SK-N-SH (cell line): ENCODE measurements around the gene C9orf78. TPM values are rescaled to one million over a fixed set of nuclear protein-coding genes. Genes with fewer than 3 reads are reported as not detected.

Experiments used
- CTCF ChIA-PET: fragments of 300-600, 350-600 bp; formaldehyde crosslinking; extraction: SDS; loops from one replicate; lab custom pipeline; 2021; lab: Yijun Ruan, JAX
- POLR2A ChIA-PET: fragments of 350-600 bp; sonication (Branson Sonifier 250); formaldehyde crosslinking; extraction: SDS; loops from one replicate; lab custom pipeline; 2020; ENCODE audit warnings: antibody characterized with exemption, inconsistent platforms; lab: Yijun Ruan, JAX
- DNase-seq: peaks from one replicate; pipeline ENCODE4 v3.0.0; 2012
- H2AFZ ChIP-seq: fragments of 200-600 bp; sonication (generic); 2 replicates; pipeline ENCODE4 v1.8.1; 2016; ENCODE audit warnings: antibody characterized with exemption, mild to moderate bottlenecking, low read depth
- H3F3A ChIP-seq: fragments of 200-600 bp; sonication (generic); replicated peaks from 2 replicates; pipeline ENCODE3; 2016; ENCODE audit warnings: antibody characterized with exemption, mild to moderate bottlenecking; ENCODE audit not compliant: insufficient read depth
- H3K27ac ChIP-seq, 2 experiments: fragments of 200-500 bp in 1 of 2; fragments of 200-600 bp in 1 of 2; sonication (Bioruptor generic) in 1 of 2; sonication (generic), shearing (Covaris generic) in 1 of 2; 2 replicates each; pipeline versions ENCODE4 v1.5.1 to v1.6.1; 2014 to 2016; ENCODE audit warnings: low read depth in 2 of 2, inconsistent platforms in 1 of 2, low read length in 1 of 2, mild to moderate bottlenecking in 1 of 2, mixed read lengths in 1 of 2
- H3K27me3 ChIP-seq: fragments of 200-600 bp; sonication (generic), shearing (Covaris generic); 2 replicates; pipeline ENCODE4 v1.6.1; 2016; ENCODE audit warnings: mixed run types; ENCODE audit not compliant: insufficient read depth
- H3K36me3 ChIP-seq, 2 experiments: fragments of 200-500 bp in 1 of 2; fragments of 200-600 bp in 1 of 2; sonication (Bioruptor generic) in 1 of 2; sonication (generic) in 1 of 2; replicated peaks in 1 of 2; 2 replicates each; pipeline versions ENCODE3 to v1.5.1; 2014 to 2016; ENCODE audit warnings: low read length in 1 of 2, mild to moderate bottlenecking in 1 of 2; ENCODE audit not compliant: insufficient read depth in 2 of 2, control insufficient read depth in 1 of 2
- H3K4me1 ChIP-seq, 2 experiments: fragments of 200-500 bp in 1 of 2; fragments of 200-600 bp in 1 of 2; sonication (Bioruptor generic) in 1 of 2; sonication (generic), shearing (Covaris generic) in 1 of 2; 2 replicates each; pipeline versions ENCODE4 v1.5.1 to v1.6.1; 2014 to 2016; ENCODE audit warnings: low read depth in 1 of 2, low read length in 1 of 2, mixed run types in 1 of 2; ENCODE audit not compliant: insufficient read depth in 2 of 2, control insufficient read depth in 1 of 2
- H3K4me2 ChIP-seq: fragments of 200-600 bp; sonication (generic), shearing (Covaris generic); 2 replicates; pipeline ENCODE4 v1.6.1; 2017; ENCODE audit warnings: mixed run types
- H3K4me3 ChIP-seq, 2 experiments: fragments of 200-500 bp in 1 of 2; fragments of 200-600 bp in 1 of 2; sonication (Bioruptor generic) in 1 of 2; sonication (generic), shearing (Covaris generic) in 1 of 2; 2 replicates each; pipeline versions ENCODE4 v1.5.1 to v1.8.1; 2014 to 2016; ENCODE audit warnings: low read depth in 2 of 2, inconsistent platforms in 1 of 2, low read length in 1 of 2, mild to moderate bottlenecking in 1 of 2, mixed read lengths in 1 of 2, moderate library complexity in 1 of 2
- H3K79me2 ChIP-seq: fragments of 200-600 bp; sonication (generic); 2 replicates; pipeline ENCODE4 v1.8.1; 2017; ENCODE audit warnings: mild to moderate bottlenecking; ENCODE audit not compliant: insufficient read depth
- H3K9ac ChIP-seq: fragments of 200-600 bp; sonication (generic); 2 replicates; pipeline ENCODE4 v1.6.1; 2017; ENCODE audit warnings: mixed run types
- H3K9me2 ChIP-seq: fragments of 200-600 bp; sonication (generic); 2 replicates; pipeline ENCODE4 v1.6.1; 2017; ENCODE audit warnings: mixed run types
- H3K9me3 ChIP-seq: fragments of 200-600 bp; sonication (generic); 2 replicates; pipeline ENCODE4 v1.6.1; 2017; ENCODE audit warnings: mixed run types, mild to moderate bottlenecking, moderate library complexity
- H4K20me1 ChIP-seq: fragments of 200-600 bp; sonication (generic); 2 replicates; pipeline ENCODE4 v1.6.1; 2017; ENCODE audit warnings: mild to moderate bottlenecking, mixed run types; ENCODE audit not compliant: insufficient read depth
- ELF1 ChIP-seq: IDR thresholded peaks from 2 replicates; pipeline ENCODE4 v1.4.0; 2012
- EP300 ChIP-seq, 2 experiments: IDR thresholded peaks; 2 replicates each; pipeline versions ENCODE4 v1.4.0 to v1.6.1; 2012; ENCODE audit warnings: borderline replicate concordance in 1 of 2, low read depth in 1 of 2, low read length in 1 of 2
- EZH2phosphoT487 ChIP-seq: fragments of 200-600 bp; sonication (generic); IDR thresholded peaks from 2 replicates; pipeline ENCODE4 v1.6.1; 2017; ENCODE audit warnings: low read depth, mixed run types, mild to moderate bottlenecking, antibody characterized with exemption, moderate library complexity, borderline replicate concordance
- FOSL2 ChIP-seq: IDR thresholded peaks from 2 replicates; pipeline ENCODE4 v1.4.0; 2012; ENCODE audit warnings: low read depth, mild to moderate bottlenecking, moderate library complexity, borderline replicate concordance
- FOXJ3 ChIP-seq: sonication (generic); formaldehyde crosslinking; IDR thresholded peaks from 2 replicates; pipeline ENCODE4 v1.5.1; 2020; ENCODE audit warnings: mild to moderate bottlenecking, missing genetic modification reagents
- GABPA ChIP-seq: IDR thresholded peaks from 2 replicates; pipeline ENCODE4 v1.4.0; 2012; ENCODE audit warnings: low read depth, mild to moderate bottlenecking
- GATA2 ChIP-seq: sonication (generic); formaldehyde crosslinking; IDR thresholded peaks from 2 replicates; pipeline ENCODE4 v1.5.0; 2020; ENCODE audit warnings: mild to moderate bottlenecking, missing genetic modification reagents
- IRF3 ChIP-seq: fragments of 150-350 bp; IDR thresholded peaks from 2 replicates; pipeline ENCODE4 v1.6.1; 2016; ENCODE audit warnings: mild to moderate bottlenecking, low read depth, low read length
- MEF2A ChIP-seq: IDR thresholded peaks from 2 replicates; pipeline ENCODE4 v1.4.0; 2012; ENCODE audit warnings: low read depth, borderline replicate concordance
- NRF1 ChIP-seq: IDR thresholded peaks from 2 replicates; pipeline ENCODE4 v1.6.1; 2012; ENCODE audit warnings: low read depth, mild to moderate bottlenecking, low read length
- PBX3 ChIP-seq: IDR thresholded peaks from 2 replicates; pipeline ENCODE4; 2012
- RXRA ChIP-seq: IDR thresholded peaks from 2 replicates; pipeline ENCODE4 v1.4.0; 2012; ENCODE audit warnings: low read depth, mild to moderate bottlenecking, borderline replicate concordance
- SMC3 ChIP-seq: IDR thresholded peaks from 2 replicates; pipeline ENCODE4 v1.6.1; 2012; ENCODE audit warnings: low read depth, low read length, improper control_type of control experiment
- TAF1 ChIP-seq: IDR thresholded peaks from 2 replicates; pipeline ENCODE4 v1.6.1; 2012; ENCODE audit warnings: low read depth, mild to moderate bottlenecking, low read length, moderate library complexity, borderline replicate concordance
- TCF12 ChIP-seq: IDR thresholded peaks from 2 replicates; pipeline ENCODE4 v1.4.0; 2012
- USF2 ChIP-seq: fragments of 150-350 bp; IDR thresholded peaks from 2 replicates; pipeline ENCODE4 v1.6.1; 2017; ENCODE audit warnings: antibody characterized with exemption, low read length, low read depth, borderline replicate concordance
- YY1 ChIP-seq: IDR thresholded peaks from 2 replicates; pipeline ENCODE4 v1.4.0; 2012; ENCODE audit warnings: low read depth, mild to moderate bottlenecking
- ZBTB33 ChIP-seq: IDR thresholded peaks from 2 replicates; pipeline ENCODE4 v1.4.0; 2012; ENCODE audit warnings: low read depth, borderline replicate concordance
- whole genome bisulfite sequencing: methylation state at CpG from one replicate; pipeline ENCODE4 v1.1.6; 2017; ENCODE audit warnings: low lambda C conversion rate; 5-methylcytosine and 5-hydroxymethylcytosine counted together
- polyA plus RNA-seq, 3 experiments: library from polyadenylated mRNA; depleted of rRNA; stranded (reverse); fragments of >200 nt; gene quantifications; 2 replicates each; pipeline ENCODE4 v1.2.3, GENCODE V29; 2012

Gene C9orf78
- polyA plus RNA-seq, 1 of the 3 experiments (the other 2 are of a cell fraction) = 59.2 TPM

GRCh38 chr9:129879103-129879699, 44.1 kb upstream of the C9orf78 start:
- no peaks in the 10 kb centered on the region for H3K9me3 ChIP-seq
- 85% methylated on average over 5 of the region's 17 CpGs for WGBS
- no peaks in the 10 kb centered on the region for H3K27me3 ChIP-seq
- H2AFZ ChIP-seq = no peak overlapping the region
- peaks cover 3 to 34% of the 10 kb centered on the region in 2 experiments; a peak in 3 of 4 replicates for H3K4me1 ChIP-seq
- no peak for DNase-seq
- no peaks in the 10 kb centered on the region for H3K79me2 ChIP-seq
- CTCF ChIA-PET = interaction anchor here (0.7 to 1.4 kb wide), 2 partner anchors 11 to 70 kb away, joined by 3 read pairs; no protein-coding TSS in a partner anchor
- H3K4me2 ChIP-seq = no peak overlapping the region
- peaks cover 0 to 22% of the 10 kb centered on the region in 2 experiments for H3K36me3 ChIP-seq
- no peaks in the 10 kb centered on the region for H3F3A ChIP-seq
- H4K20me1 ChIP-seq = no peaks in the 10 kb centered on the region
- H3K27ac ChIP-seq = no peak overlapping the region
- TF ChIP-seq SMC3 (no peak), FOXJ3 (CRISPR knock-in tag) (no peak), NRF1 (no peak), ZBTB33 (no peak), ELF1 (no peak), PBX3 (no peak), TCF12 (no peak), YY1 (no peak), GATA2 (no peak), EP300 (IDR thresholded peaks at IDR 0.05; ENCODE audit: borderline replicate concordance in 1 of 2, low read depth in 1 of 2, low read length in 1 of 2) (no peak), USF2 (no peak), GABPA (no peak), EZH2phosphoT487 (no peak), FOSL2 (no peak), TAF1 (no peak), IRF3 (no peak), RXRA (no peak), MEF2A (no peak)
- TF ChIP-seq, all 33 proteins: peak for 0
- Histone ChIP-seq H3K9me2 (no peaks in the 10 kb centered on the region), H3K4me3 (no peak overlapping the region), H3K9ac (no peak overlapping the region)
- POLR2A ChIA-PET = no interaction called here
